ENCODE data around the gene CPT1C.

CPT1C gene

DNA sequence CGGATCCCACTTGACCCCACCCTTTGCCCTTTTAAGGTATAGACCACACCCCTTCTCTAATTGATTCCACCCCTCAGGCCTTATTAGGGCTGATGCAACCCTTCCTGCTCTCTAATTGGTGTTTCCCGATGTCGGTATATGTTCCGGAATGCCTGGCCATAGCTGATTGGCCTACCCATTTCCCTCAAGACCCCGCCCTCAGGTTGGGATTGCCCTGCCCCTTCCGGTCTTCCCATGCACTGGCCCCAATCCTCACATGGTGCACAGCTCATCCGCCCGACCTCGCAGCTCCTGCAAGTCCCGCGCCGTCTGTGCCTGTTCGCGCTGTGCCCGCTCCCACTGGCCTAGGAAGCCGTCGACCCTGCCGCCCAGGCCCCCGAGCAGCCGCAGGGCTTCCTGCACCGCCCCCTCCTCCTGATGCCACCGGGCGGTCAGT, 54.0 kb downstream of the CPT1C start:
- H3K27ac ChIP-seq, result no peak overlapping the region
- no peak for DNase-seq (ENCODE audit: low read depth, low spot score)

GRCh38 chr19:49746206-49746958, 55.5 kb downstream of the CPT1C start:
- DNase-seq (ENCODE audit: low read depth, low spot score), result no peak
- H3K27ac ChIP-seq, result no peak overlapping the region

GRCh38 chr19:49749055-49749716, 58.3 kb downstream of the CPT1C start:
- DNase-seq (ENCODE audit: low read depth, low spot score), result no peak
- H3K27ac ChIP-seq, result no peak overlapping the region

DNA sequence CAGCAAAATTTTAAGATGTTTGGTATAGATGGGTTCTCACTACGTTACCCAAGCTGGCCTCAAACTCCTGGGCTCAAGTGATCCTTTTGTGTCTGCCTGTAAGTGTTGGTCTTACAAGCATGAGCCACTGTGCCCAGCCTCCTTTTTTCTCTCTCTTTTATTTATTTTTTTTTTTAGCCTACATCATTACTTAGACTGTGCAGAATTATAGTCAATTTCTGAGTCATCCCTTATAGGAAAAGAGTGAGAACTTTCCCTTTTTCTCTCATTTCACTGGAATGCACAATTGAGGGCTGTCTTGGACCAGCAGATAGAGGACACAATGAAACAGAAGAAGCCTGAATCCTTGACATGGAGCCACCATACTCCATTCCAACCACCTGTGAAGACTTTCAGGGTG, 58.9 kb downstream of the CPT1C start:
- no peak for DNase-seq (ENCODE audit: low read depth, low spot score)
- H3K27ac ChIP-seq, result no peak overlapping the region

DNA sequence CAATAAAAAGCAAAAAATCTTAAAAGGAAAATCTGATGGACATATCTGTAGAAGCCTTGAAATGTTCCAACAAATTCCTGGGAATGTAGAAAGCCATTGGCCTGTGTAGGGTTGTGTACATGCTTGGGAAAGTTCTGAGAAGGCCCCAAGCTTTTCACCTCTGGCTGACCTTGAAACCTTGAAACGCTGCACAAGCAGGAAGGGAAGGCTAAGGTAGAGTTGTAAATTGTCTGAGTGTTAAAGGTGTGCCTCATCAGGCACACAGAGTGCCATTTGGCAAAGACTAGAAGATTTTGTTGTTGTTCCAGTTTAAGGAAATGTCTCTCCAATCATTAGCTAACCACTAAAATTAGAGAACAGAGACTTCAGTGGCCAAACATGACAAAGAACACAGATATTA, 61.8 kb downstream of the CPT1C start:
- no peak for DNase-seq (ENCODE audit: low read depth, low spot score)

DNA sequence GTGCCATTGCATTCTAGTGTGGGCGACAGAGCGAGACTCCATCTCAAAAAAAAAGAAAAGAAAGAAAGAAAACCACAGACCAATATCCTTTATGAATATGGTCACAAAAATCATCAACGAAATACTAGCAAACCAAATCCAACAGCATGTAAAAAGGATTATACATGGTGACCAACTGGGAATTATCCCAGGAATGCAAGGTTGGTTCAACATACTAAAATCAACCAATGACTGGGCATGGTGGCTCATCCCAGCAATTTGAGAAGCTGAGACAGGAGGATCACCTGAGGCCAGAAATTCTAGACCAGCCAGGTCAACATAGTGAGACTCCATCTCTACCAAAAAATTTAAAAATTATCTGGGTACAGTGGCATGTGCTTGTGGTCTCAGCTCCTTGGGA, 65.0 kb downstream of the CPT1C start:
- no peak for DNase-seq (ENCODE audit: low read depth, low spot score)
- H3K27ac ChIP-seq, result peak overlapping the region; percentile 9

More for the DNA sequence above, 61.8 kb downstream of the CPT1C start:
- no peak overlapping the region for H3K27ac ChIP-seq

DNA sequence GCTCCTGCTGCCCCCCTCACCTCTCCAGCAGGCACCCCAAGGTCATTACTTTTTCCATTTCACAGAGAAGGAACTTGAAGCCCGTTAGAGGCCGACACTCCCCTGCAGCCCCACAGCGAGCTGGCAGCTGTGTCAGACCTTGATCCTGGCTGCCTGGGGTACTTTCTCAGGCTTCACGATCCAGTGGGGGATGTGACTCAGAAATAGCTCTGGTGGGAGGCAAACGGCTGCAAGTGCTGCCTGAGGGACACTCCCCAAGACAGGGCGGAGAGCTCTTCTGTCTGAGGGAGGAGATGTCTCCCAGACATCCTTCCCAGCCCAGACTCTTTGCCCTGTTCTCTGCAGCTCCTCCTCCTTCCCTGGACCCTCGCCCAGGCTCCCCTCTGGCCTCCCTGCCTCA, 67.4 kb downstream of the CPT1C start:
- H3K27ac ChIP-seq, result no peak overlapping the region
- DNase-seq (ENCODE audit: low read depth, low spot score), result no peak

- DNase-seq (ENCODE audit: low read depth, low spot score), result no peak
- H3K27ac ChIP-seq, result no peak overlapping the region
Measured at GRCh38 chr19:49761249-49761624, 70.3 kb downstream of the CPT1C start.

DNA sequence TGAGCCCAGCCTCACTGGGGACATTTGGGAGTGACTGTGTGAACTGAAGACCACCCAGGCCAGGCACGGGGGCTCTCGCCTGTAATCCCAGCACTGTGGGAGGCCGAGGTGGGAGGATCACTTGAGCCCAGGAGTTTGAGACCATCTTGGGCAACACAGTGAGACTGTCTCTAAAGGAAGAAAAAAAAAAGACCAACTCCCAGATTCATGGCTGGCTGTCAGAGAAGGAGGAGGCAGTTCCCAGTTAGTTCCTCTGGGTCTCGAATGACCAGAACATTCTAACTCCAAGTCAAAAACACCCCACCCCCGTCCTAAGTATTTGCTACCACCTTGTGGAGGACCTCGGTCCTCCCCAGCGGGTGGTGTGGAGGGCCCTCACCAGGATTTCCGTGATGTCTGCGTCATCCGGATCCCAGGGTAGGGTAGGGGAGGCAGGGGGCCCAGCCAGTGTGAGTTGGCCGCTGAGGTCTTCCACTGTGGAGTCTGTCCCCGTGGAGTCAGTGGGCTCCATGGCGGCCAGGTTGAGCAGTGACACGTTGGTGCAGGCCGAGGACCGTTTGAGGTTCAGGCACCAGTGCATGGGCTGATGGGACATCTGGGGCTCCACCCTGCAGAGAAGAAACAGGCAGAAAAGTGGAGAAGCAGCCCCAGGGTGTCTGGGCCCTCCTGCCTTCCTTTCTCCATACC, 70.9 kb downstream of the CPT1C start:
- H3K27ac ChIP-seq, result no peak overlapping the region
- no peak for DNase-seq (ENCODE audit: low read depth, low spot score)

GRCh38 chr19:49763230-49763629, 72.3 kb downstream of the CPT1C start, which contains the start of gene TSKS:
TSS of gene TSKS (minus strand) at chr19:49763306. CDS start at chr19:49763247, 59 bp downstream.
- H3K27ac ChIP-seq, result no peak within 1 kb of the TSS
- DNase-seq (ENCODE audit: low read depth, low spot score), result no peak

Data from epithelial cell of prostate (primary cell).